ENCODE results near the gene MAD1L1. TPM values are rescaled to one million over a fixed set of nuclear protein-coding genes. Genes with fewer than 3 reads are reported as not detected.

The MAD1L1 gene
- total and polyA plus RNA-seq, 2 of the 4 experiments (the other 2 are of a cell fraction): 29.0 to 40.9 TPM

DNA sequence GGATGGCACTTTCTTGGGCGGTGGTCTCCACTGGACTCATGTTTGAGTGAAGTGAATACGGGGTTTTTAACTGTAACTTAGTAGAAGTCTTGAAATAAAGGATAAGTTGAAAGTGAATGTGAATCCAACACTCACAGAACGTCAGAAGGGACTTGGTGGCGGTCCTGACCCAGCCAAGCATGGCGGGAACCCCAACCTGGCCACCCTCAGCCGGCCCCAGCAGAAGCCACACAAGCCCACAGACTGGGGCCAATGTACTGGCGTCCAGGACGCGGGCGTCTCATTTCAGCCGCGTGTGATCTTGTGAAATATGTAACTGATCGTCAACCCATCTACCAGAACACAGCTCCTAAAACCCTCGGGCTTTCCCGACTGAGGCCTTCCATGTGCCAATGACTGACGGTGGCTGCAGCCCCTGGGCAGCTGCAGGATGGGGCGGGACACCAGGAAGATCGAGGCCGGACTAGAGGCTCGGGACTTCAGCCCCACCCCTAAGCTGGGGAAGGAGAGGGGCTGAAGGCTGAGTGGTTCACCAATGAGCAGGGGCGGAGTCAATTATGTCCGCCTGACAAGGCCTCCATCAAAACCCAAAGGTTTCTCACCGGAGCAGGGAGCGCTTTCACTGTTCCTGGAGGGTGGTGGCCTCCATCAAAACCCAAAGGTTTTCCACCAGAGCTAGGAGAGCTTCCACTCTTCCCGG, 161.5 kb downstream of the MAD1L1 start:
- Histone ChIP-seq H3K18ac (ENCODE audit: low read depth, low read length) (no peak overlapping the region), H4K5ac (ENCODE audit: low read depth, low read length) (no peak overlapping the region), H3K27ac (ENCODE audit: insufficient read depth, low read length) (no peak overlapping the region), H3K9ac (ENCODE audit: low read depth, low read length) (no peak overlapping the region), H4K8ac (ENCODE audit: low read depth in 2 of 2, low read length in 2 of 2) (no peak overlapping the region), H3K56ac (ENCODE audit: extremely low read depth, insufficient read depth, low read length) (no peak overlapping the region), H2BK15ac (ENCODE audit: low read depth, low read length) (no peak overlapping the region), H2BK20ac (ENCODE audit: low read depth, low read length) (no peak overlapping the region), H3K4me2 (ENCODE audit: low read depth, low read length) (no peak overlapping the region), H3K4me3 (ENCODE audit: insufficient read depth, low read depth, low read length) (no peak overlapping the region), H3K4me1 (ENCODE audit: control insufficient read depth, insufficient read depth, low read length) (no peaks in the 10 kb centered on the region), H3K14ac (replicated peaks; ENCODE audit: low read depth, low read length) (no peak overlapping the region), H3K23ac (ENCODE audit: low read depth, low read length) (no peak overlapping the region), H3K9me1 (ENCODE audit: insufficient read depth, low read length) (no peaks in the 10 kb centered on the region; the same call in 1 of the 2 replicates), H3K36me3 (ENCODE audit: control insufficient read depth, insufficient read depth, low read length) (peaks cover 16% of the 10 kb centered on the region), H3K4ac (ENCODE audit: low read depth, low read length) (no peak overlapping the region), H3K9me3 (ENCODE audit: control insufficient read depth, insufficient read depth, low read length) (no peaks in the 10 kb centered on the region), H3K27me3 (ENCODE audit: control insufficient read depth, insufficient read depth, low read length) (no peaks in the 10 kb centered on the region), H3K79me1 (ENCODE audit: low read depth in 1 of 2, low read length in 2 of 2) (peaks cover 0 to 3% of the 10 kb centered on the region in 2 experiments; a peak in 2 of 4 replicates), H2BK120ac (ENCODE audit: low read depth, low read length) (no peak overlapping the region), H4K20me1 (ENCODE audit: insufficient read depth, low read length) (no peaks in the 10 kb centered on the region), H2BK5ac (ENCODE audit: low read depth, low read length, poor library complexity, severe bottlenecking) (no peak overlapping the region), H2AK5ac (ENCODE audit: low read depth, low read length) (no peak overlapping the region), H2AK9ac (replicated peaks; ENCODE audit: low read depth, low read length, poor library complexity) (no peak overlapping the region), H2AFZ (replicated peaks; ENCODE audit: low read length, poor library complexity) (no peak overlapping the region), H4K91ac (ENCODE audit: insufficient read depth, low read depth, low read length) (no peak overlapping the region)
- in situ Hi-C loops (cut with MboI; ENCODE audit: low sequenced_read_pairs): no loop called here
- DNase-seq (no peak), ATAC-seq (ENCODE audit: low read depth) (no peak)
- intact Hi-C loops (cut with micrococcal nuclease): no loop called here
- no TSS peak for BruUV-seq (replicated peaks)
- ChIA-PET CTCF (no interaction called here), POLR2A (ENCODE audit: unreplicated experiment) (no interaction called here)
- WGBS, 2 experiments (ENCODE audit: extremely low coverage in 2 of 2, insufficient read length in 1 of 2): 88% methylated on average over 5 of the region's 25 CpGs; no CpG with 5 or more reads in 1 of the 2 experiments
- TF ChIP-seq MAZ (IDR thresholded peaks at IDR 0.05; ENCODE audit: borderline replicate concordance, low read depth, low read length): no peak
- dilution Hi-C loops (cut with HindIII; ENCODE audit: low sequenced_read_pairs, unreplicated experiment): no loop called here
